Subcutaneous adipose tissue (tissue), 4 donors: Measurements from ENCODE around the gene NR2F1. TPM values are rescaled to one million over a fixed set of nuclear protein-coding genes. Genes with fewer than 3 reads are reported as not detected.

ENCODE experiments used
- total RNA-seq, 4 donors: library from RNA; depleted of rRNA; stranded (reverse); fragments of >200 nt; gene quantifications; one replicate each; pipeline ENCODE4 v1.1.0, GENCODE V29; 2016
- TF ChIP-seq, protein P1 (sequence below): fragments of 450-650 bp; IDR thresholded peaks from one replicate; pipeline ENCODE4 v1.5.1; 2016; ENCODE audit warnings: low read depth, mild to moderate bottlenecking, control low read depth, antibody characterized with exemption, moderate library complexity

NR2F1 gene
- total RNA-seq, 4 donors from 2014 or later = 1.5 to 7.8 (median 2.4) TPM

- TF ChIP-seq, protein P1, sequence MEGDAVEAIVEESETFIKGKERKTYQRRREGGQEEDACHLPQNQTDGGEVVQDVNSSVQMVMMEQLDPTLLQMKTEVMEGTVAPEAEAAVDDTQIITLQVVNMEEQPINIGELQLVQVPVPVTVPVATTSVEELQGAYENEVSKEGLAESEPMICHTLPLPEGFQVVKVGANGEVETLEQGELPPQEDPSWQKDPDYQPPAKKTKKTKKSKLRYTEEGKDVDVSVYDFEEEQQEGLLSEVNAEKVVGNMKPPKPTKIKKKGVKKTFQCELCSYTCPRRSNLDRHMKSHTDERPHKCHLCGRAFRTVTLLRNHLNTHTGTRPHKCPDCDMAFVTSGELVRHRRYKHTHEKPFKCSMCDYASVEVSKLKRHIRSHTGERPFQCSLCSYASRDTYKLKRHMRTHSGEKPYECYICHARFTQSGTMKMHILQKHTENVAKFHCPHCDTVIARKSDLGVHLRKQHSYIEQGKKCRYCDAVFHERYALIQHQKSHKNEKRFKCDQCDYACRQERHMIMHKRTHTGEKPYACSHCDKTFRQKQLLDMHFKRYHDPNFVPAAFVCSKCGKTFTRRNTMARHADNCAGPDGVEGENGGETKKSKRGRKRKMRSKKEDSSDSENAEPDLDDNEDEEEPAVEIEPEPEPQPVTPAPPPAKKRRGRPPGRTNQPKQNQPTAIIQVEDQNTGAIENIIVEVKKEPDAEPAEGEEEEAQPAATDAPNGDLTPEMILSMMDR = no peak
Measured at GRCh38 chr5:93580063-93580926, 2.7 kb upstream of the NR2F1 start.

DNA sequence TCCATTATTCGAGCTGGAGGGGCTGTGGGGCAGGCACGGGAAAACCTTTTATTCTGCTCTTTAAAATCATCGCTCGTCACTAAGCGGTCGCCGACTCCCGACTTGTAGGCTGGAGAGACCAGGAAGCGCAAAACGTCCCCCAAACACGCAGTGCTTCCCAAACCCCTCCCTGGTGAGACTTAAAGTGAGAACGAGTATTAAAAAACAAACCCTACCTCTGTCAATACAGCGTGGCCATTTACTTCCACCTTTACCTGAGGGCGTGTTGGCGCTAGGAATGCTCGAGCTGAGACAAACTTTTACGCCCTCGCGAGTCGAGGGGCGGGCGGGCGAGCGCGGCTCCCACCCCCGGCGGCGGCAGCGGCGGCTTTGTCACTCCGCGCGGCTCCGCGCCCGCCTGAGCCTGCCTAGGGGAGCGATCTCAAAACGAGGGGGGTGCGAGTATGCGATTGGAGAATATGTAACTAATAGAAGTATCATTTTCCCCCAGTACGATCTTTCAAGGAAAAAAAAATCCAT is 2.0 kb upstream of the NR2F1 start, which contains the start of gene NR2F1-AS1:
TSS of gene NR2F1-AS1 (minus strand) at position 293 of the 519 bp plus-strand sequence.
- TF ChIP-seq, protein P1 = no peak

DNA sequence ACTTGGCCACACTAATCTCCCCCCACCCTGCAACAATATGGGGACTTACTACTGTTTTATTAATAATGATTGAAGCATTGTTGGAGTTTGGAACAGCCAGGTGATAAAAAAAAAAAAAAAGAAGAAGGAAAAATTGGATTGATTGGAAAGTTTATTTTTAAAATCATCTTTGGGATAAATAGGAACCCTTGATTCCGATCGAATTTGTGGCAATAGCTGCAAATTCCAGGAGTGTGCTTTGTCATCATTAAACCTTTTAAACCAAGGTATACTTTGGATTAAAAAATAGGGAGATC is 907 bp upstream of the NR2F1 start:
- TF ChIP-seq, protein P1 = no peak

- TF ChIP-seq, protein P1 = no peak
Measured at GRCh38 chr5:93583439-93583767, 381 bp downstream of the NR2F1 start.

DNA sequence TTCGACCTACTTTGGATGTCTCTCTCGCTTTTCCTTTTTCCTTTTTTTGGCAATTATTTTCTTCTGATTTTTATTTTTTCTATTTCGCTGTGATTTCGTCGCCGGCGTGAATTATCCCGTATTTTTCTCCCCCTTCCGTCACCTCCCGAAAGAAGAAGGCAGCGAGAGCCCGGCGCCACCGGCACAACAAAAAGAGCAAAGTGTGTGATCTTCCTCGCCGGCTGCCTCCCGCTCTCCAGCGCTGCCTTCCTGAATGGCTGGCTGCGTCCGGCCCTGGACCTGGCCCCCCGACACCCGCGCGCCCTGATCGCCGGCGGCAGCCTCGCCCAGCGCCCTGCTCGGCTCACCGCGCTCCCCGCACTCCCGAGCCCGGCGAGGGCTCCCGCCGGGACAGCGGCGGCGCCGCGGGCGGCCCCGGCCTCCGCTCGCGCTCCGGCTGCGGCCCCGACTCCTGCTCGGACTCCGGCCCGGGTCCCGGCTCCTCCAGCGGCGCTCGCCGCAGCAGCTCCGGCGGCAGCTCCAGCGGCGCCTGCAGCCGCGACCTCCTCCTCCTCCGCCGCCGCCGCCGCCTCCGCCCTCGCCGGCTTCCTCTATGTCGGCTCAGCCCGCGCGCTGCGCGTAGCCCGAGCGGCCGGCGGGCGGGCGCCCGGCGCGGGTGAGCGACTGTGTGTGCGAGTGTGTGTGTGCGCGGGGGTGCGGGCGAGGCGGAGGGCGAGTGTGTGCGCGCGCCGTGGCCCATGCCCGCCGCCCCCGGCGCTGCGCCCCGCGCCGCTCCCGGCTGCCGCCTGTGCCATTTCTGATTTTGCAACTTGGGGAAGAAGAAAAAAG is 960 bp downstream of the NR2F1 start:
- TF ChIP-seq, protein P1 = no peak

DNA sequence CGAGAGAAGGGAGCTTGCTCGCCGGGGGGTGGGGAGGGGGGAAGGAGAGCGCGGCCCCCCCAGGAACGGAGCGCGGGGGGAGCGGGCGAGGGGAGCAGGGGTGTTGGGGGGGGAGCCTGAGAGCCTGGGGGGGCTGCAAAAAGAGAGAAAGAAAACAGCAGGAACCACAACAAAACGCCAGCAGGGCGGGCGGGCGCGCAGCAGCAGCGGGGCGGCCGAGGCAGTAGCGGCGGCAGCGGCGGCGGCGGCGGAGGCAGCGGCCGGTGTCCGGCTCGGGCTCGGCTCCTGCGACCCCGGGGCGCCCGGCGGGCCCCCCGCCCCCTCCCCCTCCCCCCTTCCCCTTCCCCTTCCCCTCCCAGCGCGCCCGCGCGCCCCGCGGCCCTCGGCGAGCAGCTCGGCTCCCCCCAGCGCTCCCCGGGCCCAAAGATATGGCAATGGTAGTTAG is 1.6 kb downstream of the NR2F1 start:
- TF ChIP-seq, protein P1 = no peak
